GDM1 (cell line): ENCODE data around the gene PTF1A.
A peak's percentile ranks its signal among the peaks of the same experiment; 100 is the strongest.

ENCODE experiments used
- DNase-seq: peaks from one replicate; lab custom pipeline; 2025; lab: John Stamatoyannopoulos, UW

Gene PTF1A

DNA sequence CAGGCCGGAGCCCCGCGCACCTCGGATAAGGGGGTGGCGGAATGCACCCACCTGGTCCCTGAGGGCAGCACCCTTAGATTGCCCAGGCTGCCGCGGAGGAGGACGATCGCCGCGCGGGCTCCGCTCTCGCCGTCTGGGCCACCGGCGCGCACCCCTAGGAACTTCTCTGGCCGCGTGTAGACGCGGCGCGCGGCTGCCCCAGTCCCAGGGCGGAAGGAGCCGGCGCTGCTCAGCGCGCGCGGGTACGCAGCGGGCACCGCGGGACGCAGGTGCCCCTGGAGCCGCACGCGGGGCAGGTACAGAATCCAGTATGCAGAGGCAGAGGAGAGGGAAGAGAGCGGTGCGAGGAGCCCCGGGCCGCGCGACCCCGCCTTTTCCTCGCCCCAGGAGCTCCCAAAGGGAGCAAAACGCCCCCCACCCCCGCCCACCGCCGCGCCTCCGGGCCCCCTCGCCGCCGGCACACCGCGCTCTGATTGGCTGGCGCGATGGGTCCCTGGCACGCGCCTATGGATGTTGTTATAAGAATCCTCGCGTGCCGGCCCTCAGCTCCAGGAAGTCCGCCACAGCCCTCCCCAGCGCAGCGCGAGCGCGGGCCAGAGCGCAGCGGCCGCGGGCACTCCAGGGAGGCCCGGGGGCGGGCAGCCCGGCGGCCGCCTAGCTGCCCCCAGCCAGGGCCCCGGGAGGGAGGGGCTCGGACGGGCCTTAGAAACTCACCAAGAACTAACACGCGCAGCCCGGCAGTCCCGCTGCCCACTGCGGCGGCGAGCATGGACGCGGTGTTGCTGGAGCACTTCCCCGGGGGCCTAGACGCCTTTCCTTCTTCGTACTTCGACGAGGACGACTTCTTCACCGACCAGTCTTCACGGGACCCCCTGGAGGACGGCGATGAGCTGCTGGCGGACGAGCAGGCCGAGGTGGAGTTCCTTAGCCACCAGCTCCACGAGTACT, at the start of gene PTF1A:
Gene PTF1A (plus strand): TSS at position 549 of the 948 bp plus-strand sequence. CDS start 219 bp downstream, at position 768.
- no peak for DNase-seq

- DNase-seq: no peak
Measured at GRCh38 chr10:23146258-23146657, 45.9 kb upstream of the PTF1A start.

DNA sequence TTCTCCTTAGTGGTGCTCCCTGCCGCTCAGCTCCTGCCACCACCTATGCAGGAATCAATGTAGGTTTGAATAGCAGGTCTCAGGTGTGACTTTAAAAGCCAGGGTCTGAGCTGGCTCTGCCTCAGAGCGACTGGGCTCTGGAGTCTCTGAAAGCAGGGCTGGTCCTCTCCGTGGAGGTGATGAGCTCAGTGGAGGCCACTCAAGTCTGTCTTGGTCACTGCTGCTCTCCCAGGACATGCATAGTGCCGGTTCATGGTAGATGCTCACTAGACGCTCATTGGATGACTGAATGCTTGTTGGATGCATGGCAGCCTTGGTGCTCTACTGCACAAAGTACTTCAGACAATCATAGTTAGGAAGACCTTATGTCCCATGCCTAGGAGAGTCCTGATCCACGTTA, 45.1 kb upstream of the PTF1A start:
- no peak for DNase-seq

- no peak for DNase-seq
Measured at GRCh38 chr10:23148214-23148613, 43.9 kb upstream of the PTF1A start.

DNA sequence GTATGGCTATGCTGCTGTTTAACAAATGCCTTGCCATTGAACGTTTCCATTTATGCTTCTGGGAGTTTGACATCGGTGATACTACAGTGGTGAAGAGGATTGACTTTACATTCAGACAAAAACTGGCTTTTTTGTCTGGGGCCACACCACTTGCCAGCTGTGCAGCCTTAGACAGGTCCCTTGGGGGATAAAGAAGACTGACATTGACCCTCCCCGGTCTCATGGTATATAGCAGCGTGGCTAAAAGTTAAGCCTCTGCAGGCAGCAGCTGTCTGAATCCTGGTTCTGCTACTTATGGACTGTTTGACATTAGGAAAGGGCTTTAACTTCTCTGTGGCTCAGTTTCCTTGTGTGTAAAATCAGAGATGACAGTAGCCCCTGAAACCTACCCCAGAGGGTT, 42.0 kb upstream of the PTF1A start:
- no peak for DNase-seq

GRCh38 chr10:23150610-23151009, 41.5 kb upstream of the PTF1A start:
- DNase-seq: no peak

- DNase-seq: no peak
Measured at GRCh38 chr10:23151071-23151470, 41.0 kb upstream of the PTF1A start.

DNA sequence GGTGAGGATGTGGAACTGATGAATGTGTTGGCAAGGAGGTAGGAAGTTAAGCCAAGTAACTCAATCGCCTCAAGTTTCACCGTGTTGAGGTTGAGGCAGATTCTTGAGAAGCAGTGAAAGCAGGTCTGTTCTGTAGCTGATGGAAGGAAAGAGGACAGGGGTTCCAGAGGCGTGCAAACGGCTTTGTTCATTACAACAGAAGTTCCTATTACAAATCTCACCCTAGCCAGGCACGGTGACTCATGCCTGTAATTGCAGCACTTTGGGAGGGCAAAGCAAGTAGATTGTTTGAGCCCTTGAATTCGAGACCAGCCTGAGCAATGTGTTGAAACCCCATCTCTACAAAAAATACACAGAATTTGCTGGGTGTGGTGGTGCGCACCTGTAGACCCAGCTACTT, 36.9 kb upstream of the PTF1A start:
- DNase-seq: no peak

- DNase-seq: no peak
Measured at GRCh38 chr10:23156447-23157150, 35.5 kb upstream of the PTF1A start.

- no peak for DNase-seq
Measured at GRCh38 chr10:23157239-23157681, 34.9 kb upstream of the PTF1A start.

GRCh38 chr10:23157691-23158369, 34.3 kb upstream of the PTF1A start:
- peak; percentile 8 for DNase-seq

DNA sequence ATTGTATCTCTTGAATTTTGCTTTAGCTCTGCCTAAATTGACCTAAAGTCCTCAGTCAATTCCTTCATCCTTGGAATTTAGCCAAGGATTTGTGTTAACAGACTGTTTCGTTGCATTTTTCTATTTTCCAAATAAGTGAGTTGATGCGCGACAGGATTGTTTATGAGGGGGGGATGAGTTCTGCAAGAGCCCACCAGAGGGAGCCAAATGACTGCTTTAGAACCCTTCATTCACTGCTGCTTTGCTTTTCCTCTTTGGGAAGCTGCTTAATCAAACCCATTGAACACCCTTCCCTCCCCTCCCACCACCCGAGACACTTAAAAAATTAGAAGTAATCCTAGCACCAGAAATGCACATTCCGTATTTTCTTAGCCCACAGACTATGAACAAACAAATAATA, 33.7 kb upstream of the PTF1A start:
- DNase-seq: peak; percentile 21

- no peak for DNase-seq
Measured at GRCh38 chr10:23171232-23171876, 20.8 kb upstream of the PTF1A start.

DNA sequence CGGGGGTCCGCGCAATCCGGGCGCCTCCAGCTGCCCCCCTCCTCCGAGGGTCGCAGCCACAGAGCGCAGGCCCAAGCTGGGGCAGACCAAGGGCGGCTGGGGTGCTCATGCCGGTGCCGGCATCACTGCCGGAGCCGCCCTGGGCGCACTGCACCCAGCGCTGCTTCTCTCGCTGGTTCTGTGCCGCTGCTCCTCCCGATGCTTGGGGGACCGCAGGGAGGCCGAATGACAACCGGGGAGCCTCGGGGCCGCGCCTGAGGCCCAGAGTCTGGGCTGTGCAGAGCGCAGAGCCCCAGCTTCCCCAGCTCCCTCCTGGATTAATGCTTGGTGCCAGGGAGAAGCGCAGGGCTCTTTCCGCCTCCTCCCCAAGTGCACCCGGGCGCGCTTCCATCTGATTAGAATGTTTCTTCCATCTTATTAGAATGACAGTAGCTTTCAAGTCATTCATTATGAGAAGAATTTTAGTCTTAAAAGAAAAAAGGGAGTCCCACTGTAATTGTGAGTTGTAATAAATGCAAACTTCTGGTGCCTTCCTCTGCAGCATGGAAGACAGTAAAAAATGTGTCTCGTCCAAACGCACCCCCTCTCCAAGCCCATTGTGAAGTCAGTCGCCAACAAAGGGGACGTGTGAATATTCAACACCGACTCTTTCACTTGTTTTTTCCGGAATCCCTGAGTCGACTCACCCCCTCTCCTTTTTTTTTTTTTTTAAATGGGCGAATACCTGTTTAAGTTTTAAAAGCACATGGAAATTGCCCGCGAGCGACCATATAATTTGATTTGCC, 19.5 kb upstream of the PTF1A start:
- DNase-seq: no peak

DNA sequence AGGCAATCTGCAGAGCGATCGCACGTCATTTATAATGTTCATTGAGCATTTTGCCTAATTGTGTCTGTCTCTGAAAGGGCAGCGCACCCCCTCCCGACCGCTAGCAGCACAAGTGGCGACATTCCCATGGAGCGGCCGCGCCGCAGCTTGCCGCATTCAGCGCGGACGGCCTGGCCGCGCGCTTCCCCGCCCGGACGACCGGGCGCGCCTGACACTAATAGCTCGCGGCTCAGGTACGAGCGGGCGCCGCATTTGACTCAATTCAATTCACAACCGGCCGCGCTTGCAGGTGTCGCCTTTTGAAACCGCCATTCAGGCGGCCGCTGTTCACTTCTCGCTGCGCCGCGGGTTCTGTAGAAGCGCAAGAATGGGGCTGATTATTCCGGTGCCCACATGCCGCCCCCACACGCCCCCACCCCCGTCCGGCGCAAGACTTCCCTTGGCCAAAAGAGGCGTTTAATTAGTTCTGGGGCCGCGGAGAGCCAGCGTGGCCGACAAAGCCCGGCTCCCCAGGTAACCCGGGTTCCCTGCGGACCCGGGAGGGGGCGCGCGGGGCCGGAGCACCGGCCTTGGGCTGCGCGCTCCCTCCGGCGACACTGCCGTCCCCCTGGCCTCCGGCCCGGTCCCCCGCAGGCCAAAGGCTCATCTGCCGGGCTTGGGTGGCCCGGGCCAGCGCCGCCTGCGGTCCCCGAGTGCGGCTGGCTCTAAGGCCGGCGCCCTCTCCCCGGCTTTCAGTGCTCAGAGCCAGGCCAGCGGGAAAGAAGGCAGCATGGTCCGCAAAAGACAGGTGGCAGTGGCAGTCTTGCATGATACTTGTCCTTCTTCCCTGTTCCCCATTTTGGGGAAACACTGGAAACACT, 18.7 kb upstream of the PTF1A start:
- DNase-seq: no peak

DNA sequence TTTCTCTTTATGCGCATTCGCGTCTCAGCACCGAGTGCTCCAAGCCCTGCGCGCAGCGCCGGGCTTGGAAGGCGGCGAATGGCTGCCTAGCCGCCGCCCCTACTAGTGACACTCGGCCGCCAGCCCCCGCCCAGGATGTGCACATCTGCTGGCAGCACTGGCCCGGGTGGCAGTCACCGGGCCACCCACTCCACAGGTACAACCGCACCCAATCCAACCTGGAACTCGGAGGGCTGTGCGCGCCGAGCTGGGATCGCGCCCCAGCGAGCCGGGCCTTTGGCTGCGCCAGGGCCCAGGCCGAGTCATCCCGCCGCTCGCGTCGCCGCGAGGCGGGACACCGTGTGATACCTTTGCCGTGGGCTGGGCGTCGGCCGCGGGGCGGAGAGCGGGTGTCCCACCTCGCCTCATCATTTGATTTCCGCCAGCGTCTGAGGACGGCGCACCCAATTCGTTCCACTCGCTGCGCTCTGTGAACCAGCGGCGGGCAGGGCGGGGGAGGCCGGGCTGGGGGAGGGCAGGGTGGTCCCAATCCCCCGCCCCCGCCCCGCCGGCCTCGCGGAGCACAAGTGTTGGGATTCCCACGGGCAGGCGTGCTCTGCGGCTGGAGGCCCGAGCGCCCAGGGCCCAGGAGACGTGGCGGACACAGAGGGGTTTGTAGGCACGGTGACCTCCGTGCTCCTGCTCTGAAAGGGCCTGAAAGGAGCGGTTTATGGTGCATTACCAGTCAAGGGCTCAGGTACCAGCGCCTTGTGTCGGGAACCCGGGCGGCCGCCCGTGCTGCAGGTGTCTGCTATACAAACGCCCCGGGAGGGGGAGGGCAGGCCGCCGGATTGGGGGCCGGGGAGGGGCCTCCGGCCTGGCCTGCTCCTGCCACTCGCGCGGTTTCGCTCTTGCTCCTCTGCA, 17.8 kb upstream of the PTF1A start:
- no peak for DNase-seq

DNA sequence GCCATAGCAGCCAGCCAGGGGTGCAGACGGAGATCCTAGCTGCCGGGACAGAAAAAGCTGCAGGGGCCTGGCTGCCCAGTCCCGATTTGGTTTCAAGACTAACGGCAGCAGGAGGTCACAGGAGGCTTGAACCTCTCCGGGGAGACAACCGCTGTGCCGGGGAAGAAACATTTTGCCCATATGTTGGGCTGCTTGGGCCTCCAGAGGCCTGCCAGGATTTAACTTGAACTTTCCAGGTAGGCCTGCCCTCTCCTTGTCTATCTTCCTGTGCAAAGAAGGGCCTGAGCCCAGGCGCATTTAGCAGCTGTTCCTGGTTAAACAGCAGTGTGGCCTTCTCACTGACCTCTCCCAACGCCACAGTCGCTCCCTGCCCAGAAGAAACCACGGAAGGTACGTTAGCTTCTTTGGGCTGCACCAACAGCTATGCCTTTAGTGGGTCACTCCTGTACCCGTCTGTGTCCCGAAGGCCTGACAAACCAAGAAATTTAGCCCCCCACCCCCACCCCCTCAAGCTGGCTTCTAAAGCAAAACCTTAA, 17.1 kb upstream of the PTF1A start:
- DNase-seq: no peak

DNA sequence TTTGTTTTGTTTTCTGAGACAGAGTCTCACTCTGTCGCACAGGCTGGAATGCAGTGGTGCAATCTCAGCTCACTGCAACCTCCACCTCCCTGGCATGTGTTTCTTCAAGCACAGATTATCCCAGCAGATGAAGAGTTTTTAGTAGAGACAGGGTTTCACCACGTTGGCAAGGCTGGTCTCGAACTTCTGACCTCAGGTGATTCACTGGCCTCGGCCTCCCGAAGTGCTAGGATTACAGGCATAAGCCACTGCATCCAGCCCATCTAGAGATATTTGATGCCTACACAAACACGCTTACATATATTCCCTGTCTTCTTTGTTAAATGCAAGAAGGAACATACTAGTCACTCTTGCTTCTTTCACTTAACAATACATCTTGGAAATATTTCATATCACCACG, 5.9 kb upstream of the PTF1A start:
- no peak for DNase-seq

DNA sequence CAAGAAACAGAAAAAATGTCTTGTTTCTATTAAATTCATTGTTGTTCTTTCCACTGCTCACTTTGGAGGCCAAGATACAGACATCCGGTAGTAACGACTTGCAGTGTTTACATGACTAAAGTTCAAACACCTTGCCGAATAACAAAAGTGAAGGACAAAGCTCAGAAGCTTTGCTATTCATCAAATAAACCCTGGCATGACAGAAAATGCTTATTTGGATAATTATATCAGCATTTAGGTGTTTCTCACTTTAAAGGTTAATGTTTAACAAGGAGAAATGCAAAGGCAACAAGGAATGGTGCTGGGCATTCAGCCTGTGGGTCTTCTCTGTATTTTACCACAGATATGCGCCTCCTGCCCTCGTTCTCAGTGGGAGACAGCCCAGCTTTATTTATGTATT, 5.4 kb upstream of the PTF1A start:
- DNase-seq: no peak
